NB4 (cell line): ENCODE measurements around the gene PDS5B.
A peak's percentile ranks its signal among the peaks of the same experiment; 100 is the strongest.

Source experiments
- DNase-seq: peaks from one replicate; pipeline ENCODE4 v3.0.0; 2010; ENCODE audit warnings: low read depth
- H3K4me3 ChIP-seq: one replicate; pipeline ENCODE4 v1.5.1; 2011; ENCODE audit warnings: mild to moderate bottlenecking, low read depth, low read length, moderate library complexity
- CTCF ChIP-seq: IDR thresholded peaks from one replicate; pipeline ENCODE4 v1.5.1; 2012; ENCODE audit warnings: low read depth, low read length
- MYC ChIP-seq: IDR thresholded peaks from 2 replicates; pipeline ENCODE4 v1.6.1; 2011; ENCODE audit warnings: low read depth, low read length
- POLR2A ChIP-seq: IDR thresholded peaks from 2 replicates; pipeline ENCODE4 v1.6.1; 2011; ENCODE audit warnings: mild to moderate bottlenecking; ENCODE audit not compliant: insufficient read length; ENCODE audit errors: extremely low read depth
- TF ChIP-seq, protein P1 (sequence below): IDR thresholded peaks from 2 replicates; pipeline ENCODE4 v1.6.1; 2011; ENCODE audit warnings: low read depth, low read length

The PDS5B gene

GRCh38 chr13:32647926-32648325 lies 61.7 kb downstream of the PDS5B start:
- H3K4me3 ChIP-seq = no peak overlapping the region
- no peak for DNase-seq
- no peak for TF ChIP-seq CTCF
- no peak for TF ChIP-seq POLR2A
- TF ChIP-seq, protein P1, sequence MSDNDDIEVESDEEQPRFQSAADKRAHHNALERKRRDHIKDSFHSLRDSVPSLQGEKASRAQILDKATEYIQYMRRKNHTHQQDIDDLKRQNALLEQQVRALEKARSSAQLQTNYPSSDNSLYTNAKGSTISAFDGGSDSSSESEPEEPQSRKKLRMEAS = no peak
- TF ChIP-seq MYC = no peak

DNA sequence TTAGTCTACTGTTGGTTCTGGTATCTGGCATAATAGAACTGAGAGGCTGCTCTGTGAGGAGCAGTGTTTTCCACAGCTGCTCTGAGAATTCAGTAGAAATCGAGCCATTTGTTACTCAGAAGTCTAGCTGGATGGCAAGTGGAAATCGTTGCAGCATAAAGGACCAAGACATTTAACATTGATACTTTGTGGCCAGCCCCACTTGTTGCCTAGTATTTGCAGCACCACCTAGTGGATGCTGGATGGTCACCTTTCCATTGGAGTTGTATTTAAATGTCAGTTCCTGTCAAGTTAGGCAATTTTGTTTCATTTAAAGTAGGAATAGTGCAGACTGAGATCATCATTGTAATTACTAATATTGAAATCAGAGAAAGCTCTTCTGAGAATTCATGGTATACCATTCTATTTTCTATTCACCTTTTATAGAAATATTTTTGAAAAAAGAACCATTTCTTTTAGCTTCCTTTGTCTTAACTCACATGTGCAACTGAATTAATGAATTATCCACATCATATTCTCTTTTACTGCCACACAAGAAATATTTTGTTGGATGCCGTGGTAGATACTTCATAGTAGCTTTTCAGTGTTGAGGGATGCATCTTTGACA lies 64.6 kb downstream of the PDS5B start:
- TF ChIP-seq POLR2A = no peak
- TF ChIP-seq CTCF = peak; percentile 87
- peak; percentile 88 for DNase-seq
- no peak overlapping the region for H3K4me3 ChIP-seq

- H3K4me3 ChIP-seq = no peak overlapping the region
- TF ChIP-seq CTCF (no peak), POLR2A (no peak), MYC (no peak)
- TF ChIP-seq, protein P1 = no peak
- no peak for DNase-seq
Measured at GRCh38 chr13:32657309-32657708, 71.1 kb downstream of the PDS5B start.

- TF ChIP-seq, protein P1 = no peak
- TF ChIP-seq CTCF = no peak
- no peak for TF ChIP-seq MYC
- TF ChIP-seq POLR2A = no peak
- no peak for DNase-seq
- no peak overlapping the region for H3K4me3 ChIP-seq
Measured at GRCh38 chr13:32659736-32660135, 73.5 kb downstream of the PDS5B start.

GRCh38 chr13:32660227-32660626 lies 74.0 kb downstream of the PDS5B start:
- H3K4me3 ChIP-seq = no peak overlapping the region
- DNase-seq = no peak
- no peak for TF ChIP-seq POLR2A
- no peak for TF ChIP-seq CTCF
- TF ChIP-seq, protein P1 = no peak
- TF ChIP-seq MYC = no peak

- DNase-seq = no peak
- H3K4me3 ChIP-seq = no peak overlapping the region
- TF ChIP-seq, protein P1 = no peak
- TF ChIP-seq CTCF (no peak), MYC (no peak)
Measured at GRCh38 chr13:32661685-32662084, 75.4 kb downstream of the PDS5B start.
